K562 (cell line): Measurements from ENCODE around the gene MACROD2. TPM values are rescaled to one million over a fixed set of nuclear protein-coding genes. Genes with fewer than 3 reads are reported as not detected.

Source experiments
- ATAC-seq: fragments of 200-7000 bp; cut with Tn5 transposase; 3 replicates; pipeline ENCODE4 v1.9.1; 2020; ENCODE audit warnings: moderate library complexity
- BruUV-seq: library from RNA; stranded (reverse); fragments of 400-500 nt; replicated peaks from 2 replicates; lab custom pipeline; 2021; lab: Mats Ljungman, UMichigan
- CTCF ChIA-PET: fragments of 300-600 bp; formaldehyde crosslinking; extraction: SDS; loops from one replicate; lab custom pipeline; 2021; ENCODE audit warnings: low intra/inter-chr PET ratio; lab: Yijun Ruan, JAX
- POLR2A ChIA-PET: fragments of 300-600, 350-650 bp; sonication (Branson Sonifier 250); formaldehyde crosslinking; extraction: SDS; loops from one replicate; lab custom pipeline; 2021; ENCODE audit warnings: antibody characterized with exemption, inconsistent platforms; lab: Yijun Ruan, JAX
- DNase-seq, 4 experiments: peaks; one replicate each; pipeline versions ENCODE4 v3.0.0 to v3.0.0-alpha.2; 2011 to 2018; ENCODE audit warnings: low spot score in 3 of 4, mixed read lengths in 3 of 4; ENCODE audit errors: extremely low read depth in 1 of 4
- FAIRE-seq: peaks from 2 replicates; lab custom pipeline; 2011; peaks lifted over from hg19 to GRCh38; lab: Jason Lieb, UNC
- H2AFZ ChIP-seq: 2 replicates; pipeline ENCODE4 v1.6.0; 2011; ENCODE audit warnings: low read depth, low read length, control low read depth, inconsistent platforms
- H3K27ac ChIP-seq: fragments of 200-600 bp; 3 replicates; pipeline ENCODE4 v1.8.0; 2011; ENCODE audit warnings: low read depth, mild to moderate bottlenecking, control low read depth, inconsistent platforms, low read length, moderate library complexity, mixed read lengths; ENCODE audit errors: extremely low read depth
- H3K27me3 ChIP-seq, 2 experiments: fragments of 300-600 bp in 1 of 2; 2 replicates in 1 of 2; 3 replicates in 1 of 2; pipeline versions ENCODE4 v1.6.0 to v1.8.0; 2011; ENCODE audit warnings: inconsistent platforms in 2 of 2, low read length in 2 of 2, mild to moderate bottlenecking in 1 of 2, mixed read lengths in 1 of 2, moderate library complexity in 1 of 2; ENCODE audit not compliant: control insufficient read depth in 2 of 2, insufficient read depth in 2 of 2
- H3K36me3 ChIP-seq: fragments of 300-600 bp; 3 replicates; pipeline ENCODE4 v1.8.0; 2011; ENCODE audit warnings: mild to moderate bottlenecking, low read length, inconsistent platforms; ENCODE audit not compliant: control insufficient read depth, insufficient read depth
- H3K4me1 ChIP-seq, 2 experiments: fragments of 200-600 bp in 1 of 2; replicated peaks in 1 of 2; 2 replicates in 1 of 2; 3 replicates in 1 of 2; pipeline versions ENCODE4 v1.5.1 to v1.8.0; 2011; ENCODE audit warnings: inconsistent platforms in 2 of 2, low read length in 2 of 2, mild to moderate bottlenecking in 1 of 2, mixed read lengths in 1 of 2, moderate library complexity in 1 of 2; ENCODE audit not compliant: control insufficient read depth in 2 of 2, insufficient read depth in 2 of 2
- H3K4me2 ChIP-seq: 2 replicates; pipeline ENCODE4 v1.6.1; 2011; ENCODE audit warnings: low read length, control low read depth, inconsistent platforms, mixed read lengths; ENCODE audit not compliant: insufficient read depth
- H3K4me3 ChIP-seq: fragments of 200-600 bp; sonication (generic), shearing (Covaris generic); 2 replicates; pipeline ENCODE4 v1.5.1; 2016; ENCODE audit warnings: control low read depth, inconsistent platforms
- H3K79me2 ChIP-seq: fragments of 200-600 bp; 3 replicates; pipeline ENCODE4 v1.8.0; 2011; ENCODE audit warnings: low read length, inconsistent platforms; ENCODE audit not compliant: control insufficient read depth, insufficient read depth
- H3K9ac ChIP-seq, 2 experiments: 2 replicates each; pipeline versions ENCODE4 v1.6.0 to v1.6.1; 2011; ENCODE audit warnings: low read depth in 2 of 2, low read length in 2 of 2, control low read depth in 1 of 2, inconsistent platforms in 1 of 2, mild to moderate bottlenecking in 1 of 2, mixed read lengths in 1 of 2; ENCODE audit not compliant: insufficient read depth in 1 of 2
- H3K9me1 ChIP-seq: one replicate; pipeline ENCODE4 v1.6.0; 2011; ENCODE audit warnings: inconsistent platforms, mild to moderate bottlenecking, low read length, moderate library complexity; ENCODE audit not compliant: control insufficient read depth, insufficient read depth
- H3K9me3 ChIP-seq: replicated peaks from 2 replicates; pipeline ENCODE4 v1.5.1; 2011; ENCODE audit warnings: low read depth, low read length, inconsistent platforms; ENCODE audit not compliant: control insufficient read depth, insufficient read depth
- H4K20me1 ChIP-seq: replicated peaks from 2 replicates; pipeline ENCODE4 v1.6.1; 2011; ENCODE audit warnings: low read length, inconsistent platforms, mixed read lengths; ENCODE audit not compliant: control insufficient read depth, insufficient read depth
- AFF1 ChIP-seq, 2 experiments: fragments of 450-650 bp; IDR thresholded peaks; 2 replicates each; pipeline ENCODE4 v1.6.1; 2018; ENCODE audit warnings: mild to moderate bottlenecking in 2 of 2, low read depth in 1 of 2; ENCODE audit not compliant: partially characterized antibody in 2 of 2
- CREB3 ChIP-seq: fragments of 450-650 bp; conservative IDR thresholded peaks from 2 replicates; pipeline ENCODE4 v1.6.1; 2016; ENCODE audit warnings: missing genetic modification characterization, low read depth, mild to moderate bottlenecking, missing compliant biosample characterization, moderate library complexity
- GTF3C2 ChIP-seq: IDR thresholded peaks from 3 replicates; pipeline ENCODE4 v1.6.1; 2011; ENCODE audit warnings: borderline replicate concordance, mild to moderate bottlenecking, moderate library complexity; ENCODE audit not compliant: insufficient read length; ENCODE audit errors: extremely low read depth
- HLTF ChIP-seq: fragments of 450-650 bp; IDR thresholded peaks from 2 replicates; pipeline ENCODE4 v1.6.1; 2016
- SREBF2 ChIP-seq: sonication (generic); formaldehyde crosslinking; IDR thresholded peaks from 2 replicates; pipeline ENCODE4 v1.4.0; 2020; ENCODE audit warnings: mild to moderate bottlenecking, missing genetic modification reagents
- WGBS: fragments of 100-300 bp; shearing (Covaris generic); methylation state at CpG from one replicate; pipeline ENCODE4 v1.1.6; 2016; ENCODE audit warnings: low coverage, mixed read lengths; ENCODE audit not compliant: insufficient coverage; ENCODE audit errors: missing lambda C conversion rate; 5-methylcytosine and 5-hydroxymethylcytosine counted together
- in situ Hi-C: fragments of 300-500 bp; cut with MboI; formaldehyde crosslinking; loops from 4 replicates; pipeline ENCODE4 v1.15.0; 2018; ENCODE audit warnings: inconsistent platforms, mixed read lengths
- intact Hi-C: fragments of 100-400 bp; cut with micrococcal nuclease; formaldehyde crosslinking; loops from 2 replicates; pipeline ENCODE4 v1.14.2; 2022
- polyA plus RNA-seq, 8 experiments: library from polyadenylated mRNA; depleted of rRNA in 4 of 8; stranded (reverse) in 5 of 8; unstranded in 3 of 8; fragments of >200 nt; fragmentation: Nextera tagmentation in 2 of 8; fragmentation: Illumina TruSeq in 1 of 8; extraction: Ambion mirVana in 2 of 8; extraction: Trizol in 1 of 8; gene quantifications; 2 replicates each; pipeline versions ENCODE4 v1.2.1 to v1.2.3, GENCODE V29; 2011 to 2014; ENCODE audit warnings: inconsistent platforms in 1 of 8, missing spikeins in 1 of 8
- total RNA-seq, 7 experiments: library from RNA; depleted of rRNA in 6 of 7; stranded (reverse); fragments of >200 nt in 6 of 7; fragmentation: Illumina TruSeq in 2 of 7; extraction: Trizol in 2 of 7; gene quantifications; 2 replicates each; pipeline versions ENCODE4 v1.2.1 to v1.2.3, GENCODE V29; 2011 to 2021; ENCODE audit warnings: low replicate concordance in 1 of 7

The MACROD2 gene
- total and polyA plus RNA-seq, 9 of the 15 experiments (the other 6 are each of a cell fraction or from before 2014, with no cell fraction given): not detected

GRCh38 chr20:15099130-15099529 is 1103.8 kb downstream of the MACROD2 start:
- H3K27ac ChIP-seq: no peak overlapping the region
- no peaks in the 10 kb centered on the region for H3K36me3 ChIP-seq
- no peaks in the 10 kb centered on the region for H3K79me2 ChIP-seq
- ChIA-PET CTCF (no interaction called here), POLR2A (no interaction called here)
- no peak overlapping the region for H3K4me2 ChIP-seq
- no peaks in the 10 kb centered on the region for H3K4me1 ChIP-seq
- H3K27me3 ChIP-seq: no peaks in the 10 kb centered on the region
- in situ Hi-C loops (no loop called here), intact Hi-C loops (no loop called here)
- TF ChIP-seq GTF3C2 (no peak), AFF1 (IDR thresholded peaks at IDR 0.05; ENCODE audit: low read depth in 1 of 2, partially characterized antibody in 2 of 2) (no peak), HLTF (no peak), CREB3 (no peak), SREBF2 (CRISPR knock-in tag) (no peak)
- H3K9ac ChIP-seq: no peak overlapping the region
- no peak for ATAC-seq
- BruUV-seq: no TSS peak
- no peak for DNase-seq
- H3K9me1 ChIP-seq: no peaks in the 10 kb centered on the region
- FAIRE-seq: no peak
- no peak overlapping the region for H2AFZ ChIP-seq
- H3K9me3 ChIP-seq: no peaks in the 10 kb centered on the region
- no peak overlapping the region for H3K4me3 ChIP-seq
- WGBS: 0% methylated on average over 1 of the region's 1 CpG
- no peaks in the 10 kb centered on the region for H4K20me1 ChIP-seq
